Adrenal gland (tissue), 12 donors: ENCODE results near the gene PRR7. TPM values are rescaled to one million over a fixed set of nuclear protein-coding genes. Genes with fewer than 3 reads are reported as not detected.

ENCODE experiments used
- DNase-seq, 7 donors: peaks; one replicate each; pipeline ENCODE4 v3.0.0-alpha.2; 2019 to 2020
- H3K27ac ChIP-seq, 5 donors: fragments of 200-600 bp; sonication (generic) in 4 of 5; 1 replicate in 3 of 5; 2 replicates in 2 of 5; pipeline versions ENCODE4 v1.5.1 to v1.8.0; 2016 to 2020; ENCODE audit warnings: mild to moderate bottlenecking in 1 of 5
- H3K27me3 ChIP-seq: fragments of 200-600 bp; 2 replicates; pipeline ENCODE4 v1.8.0; 2021
- H3K36me3 ChIP-seq, 2 donors: fragments of 200-600 bp; replicated peaks in 1 of 2; 1 replicate in 1 of 2; 2 replicates in 1 of 2; pipeline versions ENCODE4 v1.5.1 to v1.8.0; 2018 to 2022
- H3K4me1 ChIP-seq, 2 donors: fragments of 200-600 bp; replicated peaks in 1 of 2; 1 replicate in 1 of 2; 2 replicates in 1 of 2; pipeline versions ENCODE4 v1.5.1 to v1.8.0; 2018 to 2021
- H3K4me3 ChIP-seq, 4 donors: fragments of 200-600 bp; sonication (generic) in 3 of 4; one replicate each; pipeline ENCODE4 v1.5.1; 2016 to 2018
- H3K9me3 ChIP-seq, 3 donors: fragments of 200-600 bp; sonication (generic) in 1 of 3; replicated peaks in 1 of 3; 1 replicate in 2 of 3; 2 replicates in 1 of 3; pipeline versions ENCODE4 v1.5.1 to v1.8.0; 2016 to 2021
- POLR2A ChIP-seq, 2 donors: fragments of 450-650 bp; IDR thresholded peaks; one replicate each; pipeline ENCODE4 v1.6.1; 2017; ENCODE audit warnings: antibody characterized with exemption in 2 of 2, mild to moderate bottlenecking in 2 of 2, moderate library complexity in 1 of 2
- whole genome bisulfite sequencing, 4 donors: extraction: QIAGEN DNeasy Blood & Tissue Kit in 2 of 4; methylation state at CpG; one replicate each; pipeline versions ENCODE4 v1.1.5 to v1.1.7; 2013 to 2017; 5-methylcytosine and 5-hydroxymethylcytosine counted together
- intact Hi-C, 2 donors: fragments of 100-400 bp; cut with DNase I; formaldehyde crosslinking; loops; one replicate each; pipeline versions ENCODE4 v1.14.1 to v1.15.0; 2022 to 2023
- polyA plus RNA-seq, 3 donors: library from polyadenylated mRNA; stranded (reverse); fragments of 200-250 nt in 2 of 3; fragments of 350-450 nt in 1 of 3; fragmentation: Illumina TruSeq in 1 of 3; extraction: RNeasy Lipid Tissue Mini Kit (QIAGEN cat#74804) in 1 of 3; gene quantifications; one replicate each; pipeline ENCODE4 v1.2.3, GENCODE V29; 2013 to 2014
- total RNA-seq, 9 donors: library from RNA; depleted of rRNA in 4 of 9; stranded (reverse); fragments of >200 nt in 4 of 9; fragments of 120-200 nt in 1 of 9; fragmentation: NEBNext Ultra II Directional in 1 of 9; extraction: Animal tissue kit (Norgen Biotek cat#: 25700) in 1 of 9; gene quantifications; one replicate each; pipeline versions ENCODE4 v1.1.0 to v1.2.4, GENCODE V29; 2013 to 2023
- TF ChIP-seq, protein P1 (sequence below), 6 experiments: fragments of 450-650 bp in 4 of 6; fragments of 200-600 bp in 2 of 6; sonication (generic) in 1 of 6; IDR thresholded peaks; 1 replicate in 5 of 6; 2 replicates in 1 of 6; pipeline versions ENCODE4 v1.5.1 to v1.8.0; 2016 to 2021; ENCODE audit warnings: antibody characterized with exemption in 6 of 6, mild to moderate bottlenecking in 2 of 6, moderate library complexity in 1 of 6
- donor health status: healthy with polysubstance abuse.
- donor health status: Bipolar disorder and iron deficiency.
- donor health status: DM: yes; HTN: yes; CAD: no.
- donor health status: DM: no; HTN: no; CAD: no.
- donor health status: DM: no; HTN: no; CAD: no.
- donor health status: DM: yes; HTN: yes; CAD: no.

Gene PRR7
- total and polyA plus RNA-seq, 12 donors, result 0.55 to 13.5 (median 6.1) TPM; not detected in 1

DNA sequence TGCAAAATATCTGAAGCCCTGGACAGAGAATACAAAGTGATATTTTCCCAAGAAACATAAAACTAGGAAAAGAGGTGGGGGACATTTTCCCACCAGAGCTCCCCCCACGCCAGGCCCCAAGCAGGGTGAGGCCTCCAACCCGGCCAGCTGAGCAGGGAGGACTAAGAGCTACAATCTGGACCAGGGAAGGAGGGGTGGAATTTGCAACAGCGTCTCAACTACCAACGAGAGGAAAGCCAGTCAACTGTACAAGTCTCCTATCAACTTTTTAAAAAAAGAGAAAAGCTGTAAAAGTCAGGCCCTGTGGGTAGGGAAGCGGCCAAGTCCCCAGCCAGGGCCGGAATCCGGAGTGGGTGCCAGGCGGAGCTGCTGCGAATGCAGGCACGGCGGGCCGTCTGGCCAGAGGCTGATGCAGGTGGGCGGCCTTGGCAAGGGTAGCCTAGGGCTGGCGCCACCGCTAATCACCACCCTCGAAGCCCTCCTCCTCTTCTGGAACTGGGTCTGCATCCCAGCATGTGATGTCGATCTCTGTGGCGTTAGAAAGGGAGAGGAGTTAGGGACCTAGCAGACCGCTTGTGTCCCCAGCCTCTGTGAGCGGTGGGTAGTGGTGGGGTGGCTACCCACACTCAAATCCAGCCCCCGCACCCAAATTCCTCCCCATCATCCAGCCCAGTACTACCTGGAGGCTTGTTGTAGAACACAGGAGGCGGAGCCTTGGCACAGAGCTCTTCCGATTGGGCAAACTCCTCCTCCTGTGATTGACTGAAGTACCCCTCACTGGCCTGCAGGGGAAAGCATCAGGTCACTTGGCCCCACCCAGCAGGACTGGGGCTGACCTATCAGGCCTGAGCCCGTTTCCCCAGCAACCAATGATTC is 10.6 kb downstream of the PRR7 start:
- intact Hi-C loops, result loop anchor here (5.0 to 10.0 kb wide), 4 partner anchors 45 to 142 kb away; partner anchors contain the start of gene MXD3 (in 1 of the 2)
- DNase-seq, result peak; percentile 60 to 95 (median 84)
- no peaks in the 10 kb centered on the region for H3K36me3 ChIP-seq
- TF ChIP-seq, protein P1, sequence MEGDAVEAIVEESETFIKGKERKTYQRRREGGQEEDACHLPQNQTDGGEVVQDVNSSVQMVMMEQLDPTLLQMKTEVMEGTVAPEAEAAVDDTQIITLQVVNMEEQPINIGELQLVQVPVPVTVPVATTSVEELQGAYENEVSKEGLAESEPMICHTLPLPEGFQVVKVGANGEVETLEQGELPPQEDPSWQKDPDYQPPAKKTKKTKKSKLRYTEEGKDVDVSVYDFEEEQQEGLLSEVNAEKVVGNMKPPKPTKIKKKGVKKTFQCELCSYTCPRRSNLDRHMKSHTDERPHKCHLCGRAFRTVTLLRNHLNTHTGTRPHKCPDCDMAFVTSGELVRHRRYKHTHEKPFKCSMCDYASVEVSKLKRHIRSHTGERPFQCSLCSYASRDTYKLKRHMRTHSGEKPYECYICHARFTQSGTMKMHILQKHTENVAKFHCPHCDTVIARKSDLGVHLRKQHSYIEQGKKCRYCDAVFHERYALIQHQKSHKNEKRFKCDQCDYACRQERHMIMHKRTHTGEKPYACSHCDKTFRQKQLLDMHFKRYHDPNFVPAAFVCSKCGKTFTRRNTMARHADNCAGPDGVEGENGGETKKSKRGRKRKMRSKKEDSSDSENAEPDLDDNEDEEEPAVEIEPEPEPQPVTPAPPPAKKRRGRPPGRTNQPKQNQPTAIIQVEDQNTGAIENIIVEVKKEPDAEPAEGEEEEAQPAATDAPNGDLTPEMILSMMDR (IDR thresholded peaks at IDR 0.05), result peak; percentile 18 to 79 (median 52)
- TF ChIP-seq POLR2A (IDR thresholded peaks at IDR 0.05), result no peak
- peaks cover 16 to 29% of the 10 kb centered on the region in 2 donors for H3K4me1 ChIP-seq
- WGBS, 4 donors, result 75 to 83% (median 77%) methylated on average over 17 to 24 of the region's 24 CpGs
- no peak overlapping the region for H3K27ac ChIP-seq
- no peaks in the 10 kb centered on the region for H3K9me3 ChIP-seq
- H3K4me3 ChIP-seq, result no peak overlapping the region
- no peaks in the 10 kb centered on the region for H3K27me3 ChIP-seq

DNA sequence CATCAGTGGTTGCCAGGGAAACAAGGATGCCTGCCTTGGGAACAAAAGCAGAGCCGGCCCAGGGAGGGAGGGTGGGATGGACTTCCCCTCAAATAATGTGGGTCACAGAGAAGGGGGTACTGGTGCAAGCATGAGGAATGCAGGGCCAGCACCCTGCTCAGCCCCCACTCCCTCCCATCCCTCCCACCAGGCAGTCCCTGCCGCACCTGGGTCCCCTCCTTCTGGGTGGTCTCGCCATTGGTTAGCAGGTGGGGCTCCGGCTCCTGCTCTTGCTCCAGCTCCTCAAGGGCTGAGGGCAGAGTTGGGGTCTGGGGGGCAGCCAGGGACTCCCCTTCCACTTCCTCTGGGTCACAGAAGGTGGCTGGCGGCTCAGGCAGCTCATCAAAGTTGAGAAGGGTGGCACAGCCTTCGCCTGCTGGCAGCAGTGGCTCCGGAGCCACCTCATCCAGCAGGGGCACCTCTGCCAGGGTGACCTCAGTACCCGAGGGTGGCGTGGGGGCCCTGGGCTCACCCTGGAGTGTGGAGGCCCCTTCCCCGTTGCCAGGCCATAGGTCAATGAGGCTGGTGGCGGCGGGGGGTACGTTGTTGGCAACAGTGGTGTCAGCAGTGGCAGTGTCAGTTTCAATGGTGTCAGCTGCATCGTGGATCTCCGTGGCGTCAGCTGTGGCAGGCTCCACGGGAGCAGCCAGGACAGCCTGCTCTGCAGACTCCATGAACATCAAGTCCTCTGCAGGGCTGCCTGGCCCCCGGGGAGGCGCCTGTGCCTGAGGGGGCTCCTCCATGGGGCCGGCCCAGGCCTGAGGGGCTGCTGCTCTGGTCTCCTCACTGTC is 11.5 kb downstream of the PRR7 start:
- Histone ChIP-seq H3K4me3 (no peak overlapping the region), H3K4me1 (peaks cover 16 to 29% of the 10 kb centered on the region in 2 donors), H3K27me3 (no peaks in the 10 kb centered on the region), H3K36me3 (no peaks in the 10 kb centered on the region), H3K9me3 (no peaks in the 10 kb centered on the region), H3K27ac (peak overlapping the region in 1 of 5 donors; percentile 10)
- TF ChIP-seq POLR2A (IDR thresholded peaks at IDR 0.05), result no peak
- TF ChIP-seq, protein P1 (IDR thresholded peaks at IDR 0.05), result no peak
- 70 to 90% (median 84%) methylated on average over 2 to 20 of the region's 20 CpGs for WGBS, 4 donors
- intact Hi-C loops, result loop anchor here (5.0 to 10.0 kb wide), 4 partner anchors 44 to 143 kb away; partner anchors contain the start of gene MXD3 (in 1 of the 2)
- peak in 1 of 7 donors; percentile 12 for DNase-seq

DNA sequence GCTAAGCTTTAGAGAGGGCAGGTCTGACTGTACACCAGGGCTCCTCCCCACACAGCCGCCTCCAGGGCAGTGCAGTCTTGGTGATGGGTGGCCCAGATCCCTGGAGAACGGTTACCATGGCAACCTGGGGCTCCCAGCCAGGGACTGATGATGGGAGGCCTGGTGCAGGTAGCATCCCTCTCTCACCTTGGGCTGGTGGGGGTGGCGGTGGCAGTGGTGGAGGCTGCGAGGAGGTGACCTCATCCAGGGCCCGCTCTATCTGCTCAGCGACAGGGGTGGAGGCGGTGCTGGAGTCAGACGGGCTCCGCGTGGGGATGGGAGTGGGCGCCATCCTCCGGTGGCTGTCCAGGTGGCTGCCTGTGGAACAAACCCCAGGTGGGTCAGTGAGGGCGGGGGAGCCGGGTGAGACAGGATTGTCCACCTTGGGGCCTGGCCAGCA is 12.3 kb downstream of the PRR7 start:
- WGBS, 4 donors, result 75 to 88% (median 85%) methylated on average over 8 to 14 of the region's 14 CpGs
- intact Hi-C loops, result loop anchor here (5.0 to 10.0 kb wide), 4 partner anchors 43 to 144 kb away; partner anchors contain the start of gene MXD3 (in 1 of the 2)
- Histone ChIP-seq H3K4me3 (no peak overlapping the region), H3K27me3 (no peaks in the 10 kb centered on the region), H3K27ac (peak overlapping the region in 1 of 5 donors; percentile 21), H3K9me3 (no peaks in the 10 kb centered on the region), H3K4me1 (peaks cover 16 to 27% of the 10 kb centered on the region in 2 donors), H3K36me3 (no peaks in the 10 kb centered on the region)
- peak in 1 of 7 donors; percentile 84 for DNase-seq
- TF ChIP-seq, protein P1 (IDR thresholded peaks at IDR 0.05), result no peak
- no peak for TF ChIP-seq POLR2A (IDR thresholded peaks at IDR 0.05)
